Measurements from ENCODE around the gene ADARB1. TPM values are rescaled to one million over a fixed set of nuclear protein-coding genes. Genes with fewer than 3 reads are reported as not detected.

ADARB1 gene
- total and polyA plus RNA-seq, 2 experiments from 2014 or later = 16.0 to 17.3 TPM

- Histone ChIP-seq H3K27ac (no peak overlapping the region), H4K20me1 (ENCODE audit: insufficient read depth, poor library complexity, severe bottlenecking) (no peaks in the 10 kb centered on the region), H3K27me3 (no peaks in the 10 kb centered on the region), H3K4me3 (no peak overlapping the region), H3K9me2 (replicated peaks; ENCODE audit: insufficient read depth) (no peaks in the 10 kb centered on the region), H3K4me2 (no peak overlapping the region), H3K79me2 (no peaks in the 10 kb centered on the region), H2AFZ (no peak overlapping the region), H3K36me3 (replicated peaks; ENCODE audit: insufficient read depth, low read depth) (no peaks in the 10 kb centered on the region), H3K4me1 (ENCODE audit: insufficient read depth) (no peaks in the 10 kb centered on the region), H3K9me3 (ENCODE audit: low read depth) (no peaks in the 10 kb centered on the region)
- TF ChIP-seq EZH2 (IDR thresholded peaks at IDR 0.05; ENCODE audit: borderline replicate concordance) = no peak
- no peak for TF ChIP-seq EZH2phosphoT487 (IDR thresholded peaks at IDR 0.05; ENCODE audit: low read depth, severe bottlenecking, unreplicated experiment)
- TF ChIP-seq, protein P1, sequence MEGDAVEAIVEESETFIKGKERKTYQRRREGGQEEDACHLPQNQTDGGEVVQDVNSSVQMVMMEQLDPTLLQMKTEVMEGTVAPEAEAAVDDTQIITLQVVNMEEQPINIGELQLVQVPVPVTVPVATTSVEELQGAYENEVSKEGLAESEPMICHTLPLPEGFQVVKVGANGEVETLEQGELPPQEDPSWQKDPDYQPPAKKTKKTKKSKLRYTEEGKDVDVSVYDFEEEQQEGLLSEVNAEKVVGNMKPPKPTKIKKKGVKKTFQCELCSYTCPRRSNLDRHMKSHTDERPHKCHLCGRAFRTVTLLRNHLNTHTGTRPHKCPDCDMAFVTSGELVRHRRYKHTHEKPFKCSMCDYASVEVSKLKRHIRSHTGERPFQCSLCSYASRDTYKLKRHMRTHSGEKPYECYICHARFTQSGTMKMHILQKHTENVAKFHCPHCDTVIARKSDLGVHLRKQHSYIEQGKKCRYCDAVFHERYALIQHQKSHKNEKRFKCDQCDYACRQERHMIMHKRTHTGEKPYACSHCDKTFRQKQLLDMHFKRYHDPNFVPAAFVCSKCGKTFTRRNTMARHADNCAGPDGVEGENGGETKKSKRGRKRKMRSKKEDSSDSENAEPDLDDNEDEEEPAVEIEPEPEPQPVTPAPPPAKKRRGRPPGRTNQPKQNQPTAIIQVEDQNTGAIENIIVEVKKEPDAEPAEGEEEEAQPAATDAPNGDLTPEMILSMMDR (IDR thresholded peaks at IDR 0.05; ENCODE audit: poor library complexity) = no peak
- 92% methylated on average over 7 of the region's 7 CpGs for WGBS (ENCODE audit: low lambda C conversion rate, missing lambda C conversion rate)
- DNase-seq (ENCODE audit: low spot score) = no peak
Measured at GRCh38 chr21:45237401-45237800, 163.0 kb downstream of the ADARB1 start.

- no peak overlapping the region for H3K27ac ChIP-seq
- 84% methylated on average over 3 of the region's 3 CpGs for WGBS (ENCODE audit: low lambda C conversion rate, missing lambda C conversion rate)
Measured at GRCh38 chr21:45241357-45241756, 167.0 kb downstream of the ADARB1 start.

DNA sequence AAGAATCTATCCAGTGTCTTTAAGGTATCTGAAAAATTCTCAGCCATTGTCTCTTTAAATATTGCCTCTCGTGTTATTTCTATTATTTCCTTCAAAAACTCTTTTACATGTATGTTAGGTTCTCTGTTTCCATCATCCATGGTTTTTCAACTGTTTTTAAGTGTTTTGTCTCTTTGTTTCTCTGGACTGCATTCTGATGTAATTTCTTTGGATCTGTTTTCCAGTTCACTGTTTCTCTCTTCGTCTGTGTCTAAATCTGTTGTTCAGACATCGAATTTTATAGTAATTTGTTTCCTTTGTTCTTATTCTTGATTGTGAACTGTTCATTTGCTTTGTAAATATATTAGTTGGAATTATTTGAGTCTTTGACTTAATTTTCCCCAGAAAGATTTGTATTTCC, 169.2 kb downstream of the ADARB1 start:
- no peaks in the 10 kb centered on the region for H3K36me3 ChIP-seq (replicated peaks; ENCODE audit: insufficient read depth, low read depth)
- H3K27me3 ChIP-seq = no peaks in the 10 kb centered on the region
- WGBS (ENCODE audit: low lambda C conversion rate, missing lambda C conversion rate) = 71% methylated on average over 3 of the region's 3 CpGs

More at GRCh38 chr21:45241357-45241756, 167.0 kb downstream of the ADARB1 start:
- Histone ChIP-seq H3K36me3 (replicated peaks; ENCODE audit: insufficient read depth, low read depth) (no peaks in the 10 kb centered on the region), H3K9me3 (ENCODE audit: low read depth) (peaks cover 5% of the 10 kb centered on the region), H3K27me3 (no peaks in the 10 kb centered on the region), H3K4me1 (ENCODE audit: insufficient read depth) (no peaks in the 10 kb centered on the region), H3K4me3 (no peak overlapping the region), H3K4me2 (no peak overlapping the region), H4K20me1 (ENCODE audit: insufficient read depth, poor library complexity, severe bottlenecking) (no peaks in the 10 kb centered on the region), H2AFZ (no peak overlapping the region), H3K9me2 (replicated peaks; ENCODE audit: insufficient read depth) (no peaks in the 10 kb centered on the region), H3K79me2 (no peaks in the 10 kb centered on the region)
- TF ChIP-seq EZH2phosphoT487 (IDR thresholded peaks at IDR 0.05; ENCODE audit: low read depth, severe bottlenecking, unreplicated experiment) (no peak), EZH2 (IDR thresholded peaks at IDR 0.05; ENCODE audit: borderline replicate concordance) (no peak)
- TF ChIP-seq, protein P1 (IDR thresholded peaks at IDR 0.05; ENCODE audit: poor library complexity) = no peak
- DNase-seq (ENCODE audit: low spot score) = no peak

More for the DNA sequence above, 169.2 kb downstream of the ADARB1 start:
- no peak overlapping the region for H3K27ac ChIP-seq
- no peaks in the 10 kb centered on the region for H3K9me2 ChIP-seq (replicated peaks; ENCODE audit: insufficient read depth)
- no peaks in the 10 kb centered on the region for H4K20me1 ChIP-seq (ENCODE audit: insufficient read depth, poor library complexity, severe bottlenecking)
- TF ChIP-seq EZH2 (IDR thresholded peaks at IDR 0.05; ENCODE audit: borderline replicate concordance) = no peak
- no peak for TF ChIP-seq EZH2phosphoT487 (IDR thresholded peaks at IDR 0.05; ENCODE audit: low read depth, severe bottlenecking, unreplicated experiment)
- TF ChIP-seq, protein P1 (IDR thresholded peaks at IDR 0.05; ENCODE audit: poor library complexity) = no peak
- no peak for DNase-seq (ENCODE audit: low spot score)
- no peak overlapping the region for H2AFZ ChIP-seq
- no peak overlapping the region for H3K4me2 ChIP-seq
- H3K79me2 ChIP-seq = no peaks in the 10 kb centered on the region
- H3K4me1 ChIP-seq (ENCODE audit: insufficient read depth) = no peaks in the 10 kb centered on the region
- H3K4me3 ChIP-seq = no peak overlapping the region
- H3K9me3 ChIP-seq (ENCODE audit: low read depth) = peaks cover 5% of the 10 kb centered on the region
